SH-SY5Y (cell line): Measurements from ENCODE around the gene CDC7.

Experiments used
- GATA2 ChIP-seq: IDR thresholded peaks from 2 replicates; pipeline ENCODE4 v1.6.1; 2011; ENCODE audit warnings: mild to moderate bottlenecking, low read depth, low read length
- GATA3 ChIP-seq: IDR thresholded peaks from 2 replicates; pipeline ENCODE4 v1.6.1; 2011; ENCODE audit warnings: low read depth, mild to moderate bottlenecking, low read length, moderate library complexity

The CDC7 gene

DNA sequence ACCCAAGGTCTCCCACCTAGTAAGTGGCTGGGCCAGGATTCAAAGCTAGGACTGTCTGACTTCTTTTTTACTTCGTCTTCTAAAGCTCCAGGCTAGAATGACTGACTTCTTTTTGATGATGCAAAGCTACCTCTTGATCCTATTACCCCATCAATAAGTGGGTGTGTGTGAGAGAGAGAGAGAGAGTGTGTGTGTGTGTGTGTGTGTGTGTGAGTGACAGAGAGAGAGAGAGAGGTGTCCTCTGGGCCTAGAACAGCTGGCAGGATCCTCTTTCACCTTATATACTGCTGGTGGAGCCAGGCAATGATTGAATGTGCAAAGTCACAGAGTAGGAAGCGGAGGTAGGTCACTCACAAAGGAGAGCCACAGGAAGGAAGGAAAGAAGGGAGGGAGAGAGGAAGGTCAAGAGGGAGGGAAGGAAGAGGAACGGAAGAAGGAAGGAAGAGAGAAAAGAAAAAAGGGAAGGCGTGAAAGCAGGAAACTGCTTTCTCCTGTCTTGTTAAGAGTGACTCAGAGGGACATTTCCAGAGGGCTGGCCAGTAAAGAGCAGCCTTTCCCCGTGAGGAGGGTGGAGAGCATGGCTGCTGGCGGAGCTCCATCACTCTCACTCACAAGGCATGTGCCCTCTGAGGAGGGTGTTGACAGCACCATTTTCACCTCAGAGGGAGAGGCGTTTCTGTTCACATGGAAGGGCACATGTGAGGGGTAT, 68.9 kb downstream of the CDC7 start:
- TF ChIP-seq GATA3, result no peak
- TF ChIP-seq GATA2, result no peak

DNA sequence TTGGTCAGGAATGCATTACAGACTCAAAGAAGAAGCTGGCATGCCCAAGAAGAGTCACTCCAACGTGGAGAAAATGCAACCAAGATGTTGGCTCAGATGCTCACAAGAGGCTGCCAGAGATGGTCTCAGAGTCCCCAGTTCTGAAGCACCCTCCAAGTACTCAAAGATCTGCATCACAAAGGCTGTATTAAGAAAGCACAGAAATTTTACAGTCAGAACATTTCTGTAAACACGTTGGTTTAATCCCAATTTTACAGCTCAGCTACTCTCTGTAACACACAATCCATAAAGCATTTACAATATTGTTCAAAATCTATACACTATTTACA, 69.4 kb downstream of the CDC7 start:
- no peak for TF ChIP-seq GATA3
- no peak for TF ChIP-seq GATA2

GRCh38 chr1:91572044-91572443, 71.4 kb downstream of the CDC7 start:
- TF ChIP-seq GATA2 (no peak), GATA3 (no peak)
